Neural cell (in vitro differentiated cells): ENCODE measurements around the gene CCT5. TPM values are rescaled to one million over a fixed set of nuclear protein-coding genes. Genes with fewer than 3 reads are reported as not detected.
A peak's percentile ranks its signal among the peaks of the same experiment; 100 is the strongest.

Experiments used
- H2AFZ ChIP-seq: fragments of 200-600, 300-800 bp; sonication (generic), shearing (Covaris generic); 2 replicates; pipeline ENCODE4 v1.6.0; 2014; ENCODE audit warnings: low read depth, mild to moderate bottlenecking, antibody characterized with exemption, low read length, moderate library complexity
- H3F3A ChIP-seq: fragments of 200-600 bp; shearing (Covaris generic); 2 replicates; pipeline ENCODE4 v1.6.1; 2016; ENCODE audit warnings: mild to moderate bottlenecking, moderate library complexity, mixed read lengths, antibody characterized with exemption, low read length; ENCODE audit not compliant: insufficient read depth, poor library complexity, severe bottlenecking
- H3K27ac ChIP-seq: fragments of 200-600, 300-800 bp; sonication (generic), shearing (Covaris generic); 2 replicates; pipeline ENCODE4 v1.5.1; 2014; ENCODE audit warnings: mild to moderate bottlenecking, low read length, moderate library complexity
- H3K27me3 ChIP-seq: fragments of 300-800, 200-600 bp; sonication (generic), shearing (Covaris generic); 2 replicates; pipeline ENCODE4 v1.6.0; 2014; ENCODE audit warnings: mild to moderate bottlenecking, low read depth, low read length, moderate library complexity; ENCODE audit not compliant: insufficient read depth
- H3K36me3 ChIP-seq: fragments of 300-800, 200-600 bp; sonication (generic), shearing (Covaris generic); 2 replicates; pipeline ENCODE4 v1.5.1; 2014; ENCODE audit warnings: mild to moderate bottlenecking, antibody characterized with exemption, low read length, moderate library complexity; ENCODE audit not compliant: insufficient read depth
- H3K4me2 ChIP-seq: fragments of 300-800, 200-600 bp; sonication (generic), shearing (Covaris generic); 2 replicates; pipeline ENCODE4 v1.6.0; 2014; ENCODE audit warnings: mild to moderate bottlenecking, low read length
- H3K4me3 ChIP-seq: fragments of 300-800, 200-600 bp; sonication (generic), shearing (Covaris generic); 2 replicates; pipeline ENCODE4 v1.5.1; 2014; ENCODE audit warnings: mild to moderate bottlenecking, low read length, moderate library complexity
- H3K79me2 ChIP-seq: fragments of 200-600 bp; shearing (Covaris generic); replicated peaks from 2 replicates; pipeline ENCODE4 v1.6.0; 2014; ENCODE audit warnings: mild to moderate bottlenecking, low read length, moderate library complexity; ENCODE audit not compliant: insufficient read depth
- H3K9ac ChIP-seq: fragments of 300-800, 200-600 bp; sonication (generic), shearing (Covaris generic); 2 replicates; pipeline ENCODE4 v1.6.1; 2016; ENCODE audit warnings: mild to moderate bottlenecking, low read length, mixed read lengths
- H3K9me2 ChIP-seq: fragments of 200-600 bp; shearing (Covaris generic); 2 replicates; pipeline ENCODE4 v1.6.1; 2016; ENCODE audit warnings: mild to moderate bottlenecking, low read length, mixed read lengths; ENCODE audit not compliant: insufficient read depth
- H3K9me3 ChIP-seq: fragments of 200-600, 300-800 bp; sonication (generic), shearing (Covaris generic); 2 replicates; pipeline ENCODE4 v1.6.1; 2016; ENCODE audit warnings: mild to moderate bottlenecking, mixed run types, low read length, moderate library complexity, mixed read lengths
- H4K20me1 ChIP-seq: fragments of 200-600 bp; shearing (Covaris generic); 2 replicates; pipeline ENCODE4 v1.6.1; 2016; ENCODE audit warnings: mild to moderate bottlenecking, mixed run types; ENCODE audit not compliant: insufficient read depth
- EP300 ChIP-seq: fragments of 450-650 bp; conservative IDR thresholded peaks from 2 replicates; pipeline ENCODE4 v1.6.1; 2014; ENCODE audit warnings: antibody characterized with exemption, mild to moderate bottlenecking, moderate library complexity; ENCODE audit not compliant: poor library complexity, severe bottlenecking
- EZH2 ChIP-seq: fragments of 200-600, 300-800 bp; shearing (Covaris generic), sonication (generic); IDR thresholded peaks from 2 replicates; pipeline ENCODE4 v1.6.1; 2014; ENCODE audit warnings: antibody characterized with exemption, low read length, borderline replicate concordance, mild to moderate bottlenecking; ENCODE audit not compliant: insufficient read depth, poor library complexity, severe bottlenecking
- MXI1 ChIP-seq: fragments of 450-650 bp; conservative IDR thresholded peaks from 2 replicates; pipeline ENCODE4 v1.6.1; 2014; ENCODE audit warnings: antibody characterized with exemption, mild to moderate bottlenecking; ENCODE audit not compliant: poor library complexity, severe bottlenecking
- POLR2AphosphoS5 ChIP-seq: IDR thresholded peaks from 2 replicates; pipeline ENCODE4 v1.6.1; 2012
- RAD21 ChIP-seq: fragments of 450-650 bp; conservative IDR thresholded peaks from 2 replicates; pipeline ENCODE4 v1.6.1; 2014; ENCODE audit warnings: antibody characterized with exemption, mild to moderate bottlenecking, moderate library complexity
- SMC3 ChIP-seq: fragments of 450-650 bp; conservative IDR thresholded peaks from 2 replicates; pipeline ENCODE4 v1.6.1; 2014; ENCODE audit warnings: antibody characterized with exemption, mild to moderate bottlenecking, moderate library complexity; ENCODE audit not compliant: poor library complexity
- TAF1 ChIP-seq: IDR thresholded peaks from 2 replicates; pipeline ENCODE4 v1.6.1; 2012; ENCODE audit warnings: low read depth
- polyA plus RNA-seq: library from polyadenylated mRNA; depleted of rRNA; stranded (reverse); fragments of >200 nt; gene quantifications from 2 replicates; pipeline ENCODE4 v1.2.3, GENCODE V29; 2014
- TF ChIP-seq, protein P1 (sequence below): IDR thresholded peaks from 2 replicates; pipeline ENCODE4 v1.6.1; 2012; ENCODE audit warnings: borderline replicate concordance
- TF ChIP-seq, protein P2 (sequence below): fragments of 450-650 bp; IDR thresholded peaks from 2 replicates; pipeline ENCODE4 v1.5.1; 2014; ENCODE audit warnings: antibody characterized with exemption, mild to moderate bottlenecking, moderate library complexity; ENCODE audit not compliant: poor library complexity, severe bottlenecking

The CCT5 gene
- polyA plus RNA-seq, 1 donor from 2014 or later, result 455 TPM

DNA sequence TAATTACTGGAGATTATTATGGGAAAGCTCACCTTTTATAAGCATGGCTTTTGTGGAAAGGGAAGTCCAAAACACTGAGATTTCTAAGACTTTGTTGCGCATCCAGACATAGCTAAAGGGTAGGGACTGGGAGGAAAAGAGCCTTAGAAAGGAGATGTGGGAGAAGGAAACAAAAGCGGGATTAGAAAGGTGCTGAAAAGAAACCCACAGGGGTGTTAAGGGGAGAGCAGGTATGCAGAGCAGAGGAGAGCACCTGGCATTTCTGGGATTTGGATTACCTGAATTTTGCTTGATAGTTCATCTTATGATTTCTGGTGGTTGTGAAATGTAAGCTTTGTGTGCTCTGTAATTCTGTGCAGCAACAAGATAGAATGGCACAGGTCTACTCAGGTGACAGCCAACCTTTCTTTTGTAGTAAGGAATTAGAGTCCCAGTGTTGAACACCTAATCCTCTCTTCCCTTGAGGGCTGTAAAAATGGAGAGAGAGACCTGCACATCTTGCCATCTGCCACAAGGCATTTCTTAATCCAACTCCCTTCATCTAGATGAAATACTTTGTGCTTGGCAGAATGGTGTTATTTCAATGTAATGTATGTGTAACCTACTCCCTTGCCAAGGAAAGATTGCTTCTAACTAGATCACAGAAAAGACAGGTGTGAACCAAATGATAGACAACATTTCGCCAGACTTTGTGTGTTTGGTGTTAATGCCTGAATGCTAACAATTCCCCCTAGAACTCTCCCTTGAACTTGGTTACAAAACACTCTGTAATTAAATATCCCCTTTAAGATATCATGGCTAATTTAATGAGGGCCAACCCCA, 47.8 kb upstream of the CCT5 start:
- Histone ChIP-seq H3K9ac (no peak overlapping the region), H3K9me2 (no peaks in the 10 kb centered on the region), H3K36me3 (no peaks in the 10 kb centered on the region), H3K4me2 (no peak overlapping the region), H3F3A (no peaks in the 10 kb centered on the region), H3K9me3 (no peaks in the 10 kb centered on the region), H4K20me1 (no peaks in the 10 kb centered on the region), H3K27ac (no peak overlapping the region), H2AFZ (no peak overlapping the region), H3K79me2 (no peaks in the 10 kb centered on the region), H3K4me3 (no peak overlapping the region), H3K27me3 (no peaks in the 10 kb centered on the region)
- no peak for TF ChIP-seq SMC3
- TF ChIP-seq MXI1, result no peak
- TF ChIP-seq EZH2, result no peak

DNA sequence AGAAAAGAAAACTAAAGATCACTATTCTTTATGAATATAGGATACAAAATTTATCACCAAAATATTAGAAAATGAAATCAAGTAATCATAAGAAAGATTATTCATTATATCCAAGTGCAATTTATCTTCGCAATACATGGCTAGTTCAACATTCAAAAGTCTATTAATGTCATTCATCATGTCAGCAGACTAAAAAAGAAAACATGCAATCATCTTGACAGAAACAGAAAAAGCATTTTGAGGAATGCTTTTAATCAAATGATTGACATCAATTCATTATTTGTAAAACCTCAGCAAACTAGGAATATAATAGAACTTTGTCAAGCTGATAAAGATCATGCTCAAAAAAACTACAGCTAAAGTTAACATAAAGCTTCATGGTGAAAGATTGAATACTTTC, 41.1 kb upstream of the CCT5 start:
- Histone ChIP-seq H3K9me3 (no peaks in the 10 kb centered on the region), H3K4me2 (no peak overlapping the region), H3K9ac (no peak overlapping the region), H3K27ac (no peak overlapping the region), H4K20me1 (no peaks in the 10 kb centered on the region), H2AFZ (no peak overlapping the region), H3K4me3 (no peak overlapping the region), H3K27me3 (no peaks in the 10 kb centered on the region), H3F3A (no peaks in the 10 kb centered on the region), H3K79me2 (no peaks in the 10 kb centered on the region), H3K36me3 (no peaks in the 10 kb centered on the region), H3K9me2 (no peaks in the 10 kb centered on the region)
- TF ChIP-seq, protein P1, sequence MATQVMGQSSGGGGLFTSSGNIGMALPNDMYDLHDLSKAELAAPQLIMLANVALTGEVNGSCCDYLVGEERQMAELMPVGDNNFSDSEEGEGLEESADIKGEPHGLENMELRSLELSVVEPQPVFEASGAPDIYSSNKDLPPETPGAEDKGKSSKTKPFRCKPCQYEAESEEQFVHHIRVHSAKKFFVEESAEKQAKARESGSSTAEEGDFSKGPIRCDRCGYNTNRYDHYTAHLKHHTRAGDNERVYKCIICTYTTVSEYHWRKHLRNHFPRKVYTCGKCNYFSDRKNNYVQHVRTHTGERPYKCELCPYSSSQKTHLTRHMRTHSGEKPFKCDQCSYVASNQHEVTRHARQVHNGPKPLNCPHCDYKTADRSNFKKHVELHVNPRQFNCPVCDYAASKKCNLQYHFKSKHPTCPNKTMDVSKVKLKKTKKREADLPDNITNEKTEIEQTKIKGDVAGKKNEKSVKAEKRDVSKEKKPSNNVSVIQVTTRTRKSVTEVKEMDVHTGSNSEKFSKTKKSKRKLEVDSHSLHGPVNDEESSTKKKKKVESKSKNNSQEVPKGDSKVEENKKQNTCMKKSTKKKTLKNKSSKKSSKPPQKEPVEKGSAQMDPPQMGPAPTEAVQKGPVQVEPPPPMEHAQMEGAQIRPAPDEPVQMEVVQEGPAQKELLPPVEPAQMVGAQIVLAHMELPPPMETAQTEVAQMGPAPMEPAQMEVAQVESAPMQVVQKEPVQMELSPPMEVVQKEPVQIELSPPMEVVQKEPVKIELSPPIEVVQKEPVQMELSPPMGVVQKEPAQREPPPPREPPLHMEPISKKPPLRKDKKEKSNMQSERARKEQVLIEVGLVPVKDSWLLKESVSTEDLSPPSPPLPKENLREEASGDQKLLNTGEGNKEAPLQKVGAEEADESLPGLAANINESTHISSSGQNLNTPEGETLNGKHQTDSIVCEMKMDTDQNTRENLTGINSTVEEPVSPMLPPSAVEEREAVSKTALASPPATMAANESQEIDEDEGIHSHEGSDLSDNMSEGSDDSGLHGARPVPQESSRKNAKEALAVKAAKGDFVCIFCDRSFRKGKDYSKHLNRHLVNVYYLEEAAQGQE, result no peak
- TF ChIP-seq EZH2, result no peak
- TF ChIP-seq, protein P2, sequence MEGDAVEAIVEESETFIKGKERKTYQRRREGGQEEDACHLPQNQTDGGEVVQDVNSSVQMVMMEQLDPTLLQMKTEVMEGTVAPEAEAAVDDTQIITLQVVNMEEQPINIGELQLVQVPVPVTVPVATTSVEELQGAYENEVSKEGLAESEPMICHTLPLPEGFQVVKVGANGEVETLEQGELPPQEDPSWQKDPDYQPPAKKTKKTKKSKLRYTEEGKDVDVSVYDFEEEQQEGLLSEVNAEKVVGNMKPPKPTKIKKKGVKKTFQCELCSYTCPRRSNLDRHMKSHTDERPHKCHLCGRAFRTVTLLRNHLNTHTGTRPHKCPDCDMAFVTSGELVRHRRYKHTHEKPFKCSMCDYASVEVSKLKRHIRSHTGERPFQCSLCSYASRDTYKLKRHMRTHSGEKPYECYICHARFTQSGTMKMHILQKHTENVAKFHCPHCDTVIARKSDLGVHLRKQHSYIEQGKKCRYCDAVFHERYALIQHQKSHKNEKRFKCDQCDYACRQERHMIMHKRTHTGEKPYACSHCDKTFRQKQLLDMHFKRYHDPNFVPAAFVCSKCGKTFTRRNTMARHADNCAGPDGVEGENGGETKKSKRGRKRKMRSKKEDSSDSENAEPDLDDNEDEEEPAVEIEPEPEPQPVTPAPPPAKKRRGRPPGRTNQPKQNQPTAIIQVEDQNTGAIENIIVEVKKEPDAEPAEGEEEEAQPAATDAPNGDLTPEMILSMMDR, result no peak
- no peak for TF ChIP-seq TAF1
- TF ChIP-seq SMC3, result no peak
- peak; percentile 92 for TF ChIP-seq EP300
- peak; percentile 67 for TF ChIP-seq POLR2AphosphoS5
- no peak for TF ChIP-seq MXI1
- TF ChIP-seq RAD21, result no peak
